HepG2 (cell line): ENCODE results near the gene ABHD18. TPM values are rescaled to one million over a fixed set of nuclear protein-coding genes. Genes with fewer than 3 reads are reported as not detected.

Source experiments
- ATAC-seq: fragments of 200-7000 bp; cut with Tn5 transposase; 3 replicates; pipeline ENCODE4 v1.9.1; 2020; ENCODE audit warnings: mild to moderate bottlenecking, moderate library complexity
- BruUV-seq: library from RNA; stranded (reverse); fragments of 400-500 nt; replicated peaks from 2 replicates; lab custom pipeline; 2021; lab: Mats Ljungman, UMichigan
- CTCF ChIA-PET: fragments of 300-600 bp; formaldehyde crosslinking; extraction: SDS; loops from one replicate; lab custom pipeline; 2021; ENCODE audit warnings: low total read pairs, inconsistent platforms, low intra/inter-chr PET ratio; lab: Yijun Ruan, JAX
- POLR2A ChIA-PET: fragments of 350-600 bp; sonication (Branson Sonifier 250); formaldehyde crosslinking; loops from one replicate; lab custom pipeline; 2020; ENCODE audit warnings: antibody characterized with exemption, inconsistent platforms; lab: Yijun Ruan, JAX
- DNase-seq: peaks from one replicate; pipeline ENCODE4 v3.0.0-alpha.2; 2015; ENCODE audit warnings: low spot score
- FAIRE-seq: peaks from 3 replicates; lab custom pipeline; 2011; peaks lifted over from hg19 to GRCh38; lab: Jason Lieb, UNC
- H2AFZ ChIP-seq: one replicate; pipeline ENCODE4 v1.6.1; 2011; ENCODE audit warnings: low read length, inconsistent platforms
- H3K27ac ChIP-seq: fragments of 300-600 bp; 3 replicates; pipeline ENCODE4 v1.8.0; 2011; ENCODE audit warnings: mixed run types, mild to moderate bottlenecking, mixed read lengths, low read length, inconsistent platforms; ENCODE audit not compliant: insufficient read depth; ENCODE audit errors: extremely low read length
- H3K27me3 ChIP-seq, 2 experiments: fragments of 200-600 bp in 1 of 2; 2 replicates in 1 of 2; 3 replicates in 1 of 2; pipeline versions ENCODE4 v1.6.0 to v1.8.0; 2011; ENCODE audit warnings: low read length in 2 of 2, mild to moderate bottlenecking in 2 of 2, moderate library complexity in 2 of 2, inconsistent platforms in 1 of 2; ENCODE audit not compliant: insufficient read depth in 2 of 2, control insufficient read depth in 1 of 2
- H3K36me3 ChIP-seq, 2 experiments: fragments of 200-600 bp in 1 of 2; replicated peaks in 1 of 2; 2 replicates in 1 of 2; 3 replicates in 1 of 2; pipeline versions ENCODE4 v1.5.1 to v1.8.0; 2011; ENCODE audit warnings: low read length in 2 of 2, inconsistent platforms in 1 of 2; ENCODE audit not compliant: insufficient read depth in 2 of 2, control insufficient read depth in 1 of 2
- H3K4me1 ChIP-seq: 2 replicates; pipeline ENCODE4 v1.5.1; 2012; ENCODE audit warnings: low read length, inconsistent platforms; ENCODE audit not compliant: insufficient read depth
- H3K4me2 ChIP-seq: 2 replicates; pipeline ENCODE4 v1.6.0; 2011; ENCODE audit warnings: low read depth, low read length, inconsistent platforms
- H3K4me3 ChIP-seq, 3 experiments: fragments of 200-600 bp in 1 of 3; sonication (generic), shearing (Covaris generic) in 1 of 3; replicated peaks in 1 of 3; 2 replicates each; pipeline ENCODE4 v1.5.1; 2011 to 2016; ENCODE audit warnings: low read length in 3 of 3, inconsistent platforms in 2 of 3, low read depth in 2 of 3, mild to moderate bottlenecking in 2 of 3, control low read depth in 1 of 3, mixed read lengths in 1 of 3; ENCODE audit not compliant: insufficient read depth in 1 of 3
- H3K79me2 ChIP-seq: one replicate; pipeline ENCODE4 v1.6.1; 2011; ENCODE audit warnings: low read length, inconsistent platforms; ENCODE audit not compliant: insufficient read depth
- H3K9ac ChIP-seq: 2 replicates; pipeline ENCODE4 v1.6.0; 2011; ENCODE audit warnings: mild to moderate bottlenecking, low read depth, low read length, inconsistent platforms; ENCODE audit not compliant: insufficient read depth
- H3K9me3 ChIP-seq: 2 replicates; pipeline ENCODE4 v1.5.1; 2012; ENCODE audit warnings: mild to moderate bottlenecking, low read length
- H4K20me1 ChIP-seq: 2 replicates; pipeline ENCODE4 v1.6.0; 2011; ENCODE audit warnings: inconsistent platforms, mild to moderate bottlenecking, low read length, moderate library complexity; ENCODE audit not compliant: insufficient read depth
- ATF1 ChIP-seq: IDR thresholded peaks from 2 replicates; pipeline ENCODE4 v1.6.1; 2016; ENCODE audit warnings: mild to moderate bottlenecking, control low read depth
- ATF6 ChIP-seq: sonication (generic); formaldehyde crosslinking; conservative IDR thresholded peaks from 2 replicates; pipeline ENCODE4 v1.4.0; 2020; ENCODE audit warnings: missing genetic modification reagents
- HNF4G ChIP-seq, 2 experiments: sonication (generic) in 1 of 2; formaldehyde crosslinking in 1 of 2; IDR thresholded peaks; 2 replicates each; pipeline versions ENCODE4 v1.4.0 to v1.6.1; 2011 to 2020; ENCODE audit warnings: borderline replicate concordance in 2 of 2, low read depth in 2 of 2, mild to moderate bottlenecking in 2 of 2, low read length in 1 of 2, missing genetic modification reagents in 1 of 2, moderate library complexity in 1 of 2
- RARA ChIP-seq: IDR thresholded peaks from 2 replicates; pipeline ENCODE4 v1.6.1; 2016; ENCODE audit warnings: missing genetic modification reagents, missing compliant biosample characterization
- SALL2 ChIP-seq: sonication (generic); formaldehyde crosslinking; IDR thresholded peaks from 2 replicates; pipeline ENCODE4 v1.8.1; 2023; ENCODE audit warnings: mild to moderate bottlenecking, missing genetic modification reagents, inconsistent platforms
- SKI ChIP-seq: fragments of 450-650 bp; IDR thresholded peaks from one replicate; pipeline ENCODE4 v1.6.1; 2018; ENCODE audit warnings: mild to moderate bottlenecking; ENCODE audit not compliant: partially characterized antibody
- TBL1XR1 ChIP-seq: fragments of 150-350 bp; IDR thresholded peaks from 2 replicates; pipeline ENCODE4 v1.6.1; 2014; ENCODE audit warnings: borderline replicate concordance, low read length; ENCODE audit not compliant: partially characterized antibody
- ZNF207 ChIP-seq: fragments of 450-650 bp; IDR thresholded peaks from 2 replicates; pipeline ENCODE4 v1.6.1; 2016; ENCODE audit warnings: antibody characterized with exemption, borderline replicate concordance
- ZNF562 ChIP-seq: sonication (generic); formaldehyde crosslinking; IDR thresholded peaks from 2 replicates; pipeline ENCODE4 v1.8.0; 2022; ENCODE audit warnings: missing genetic modification reagents, borderline replicate concordance
- in situ Hi-C: cut with HindIII; loops from 2 replicates; pipeline ENCODE4 v1.10.0; 2017; ENCODE audit warnings: low pct_unique_long_range_greater_than_20kb; ENCODE audit not compliant: extremely low pct_ligation_motif_present
- intact Hi-C: fragments of 100-400 bp; cut with micrococcal nuclease; formaldehyde crosslinking; loops from one replicate; pipeline ENCODE4 v1.10.0; 2022; ENCODE audit not compliant: unreplicated experiment
- polyA plus RNA-seq, 8 experiments: library from polyadenylated mRNA; depleted of rRNA in 3 of 8; stranded (reverse) in 7 of 8; unstranded in 1 of 8; fragments of >200 nt; fragmentation: Illumina TruSeq in 4 of 8; extraction: Trizol in 4 of 8; gene quantifications; 2 replicates each; pipeline versions ENCODE4 v1.2.1 to v1.2.3, GENCODE V29; 2011 to 2016; ENCODE audit warnings: low read depth in 4 of 8, missing spikeins in 1 of 8, mixed read lengths in 1 of 8; ENCODE audit not compliant: insufficient read depth in 1 of 8
- total RNA-seq, 5 experiments: library from RNA; depleted of rRNA; stranded (reverse); fragments of >200 nt; fragmentation: Illumina TruSeq; extraction: Trizol; gene quantifications; 2 replicates each; pipeline ENCODE4 v1.2.3, GENCODE V29; 2016; ENCODE audit warnings: low read depth in 1 of 5
- TF ChIP-seq, protein P1 (sequence below): sonication (generic); formaldehyde crosslinking; IDR thresholded peaks from 2 replicates; pipeline ENCODE4 v1.5.1; 2020; ENCODE audit warnings: mild to moderate bottlenecking, missing genetic modification reagents
- TF ChIP-seq, protein P2 (sequence below): sonication (generic); formaldehyde crosslinking; IDR thresholded peaks from 2 replicates; pipeline ENCODE4 v1.5.1; 2020; ENCODE audit warnings: mild to moderate bottlenecking, missing genetic modification reagents, moderate library complexity
- TF ChIP-seq, protein P3 (sequence below): IDR thresholded peaks from 2 replicates; pipeline ENCODE4 v1.6.1; 2016; ENCODE audit warnings: mild to moderate bottlenecking

Gene ABHD18
- total and polyA plus RNA-seq, 2 of the 13 experiments (the other 11 are each of a cell fraction or from before 2014, with no cell fraction given) = 5.5 to 16.3 TPM

GRCh38 chr4:128009428-128009827 lies 44.2 kb downstream of the ABHD18 start (continued):
- TF ChIP-seq TBL1XR1 (no peak), RARA (CRISPR knock-in tag) (no peak), ATF1 (CRISPR knock-in tag) (no peak), ZNF562 (CRISPR knock-in tag) (no peak)
- TF ChIP-seq, protein P1, sequence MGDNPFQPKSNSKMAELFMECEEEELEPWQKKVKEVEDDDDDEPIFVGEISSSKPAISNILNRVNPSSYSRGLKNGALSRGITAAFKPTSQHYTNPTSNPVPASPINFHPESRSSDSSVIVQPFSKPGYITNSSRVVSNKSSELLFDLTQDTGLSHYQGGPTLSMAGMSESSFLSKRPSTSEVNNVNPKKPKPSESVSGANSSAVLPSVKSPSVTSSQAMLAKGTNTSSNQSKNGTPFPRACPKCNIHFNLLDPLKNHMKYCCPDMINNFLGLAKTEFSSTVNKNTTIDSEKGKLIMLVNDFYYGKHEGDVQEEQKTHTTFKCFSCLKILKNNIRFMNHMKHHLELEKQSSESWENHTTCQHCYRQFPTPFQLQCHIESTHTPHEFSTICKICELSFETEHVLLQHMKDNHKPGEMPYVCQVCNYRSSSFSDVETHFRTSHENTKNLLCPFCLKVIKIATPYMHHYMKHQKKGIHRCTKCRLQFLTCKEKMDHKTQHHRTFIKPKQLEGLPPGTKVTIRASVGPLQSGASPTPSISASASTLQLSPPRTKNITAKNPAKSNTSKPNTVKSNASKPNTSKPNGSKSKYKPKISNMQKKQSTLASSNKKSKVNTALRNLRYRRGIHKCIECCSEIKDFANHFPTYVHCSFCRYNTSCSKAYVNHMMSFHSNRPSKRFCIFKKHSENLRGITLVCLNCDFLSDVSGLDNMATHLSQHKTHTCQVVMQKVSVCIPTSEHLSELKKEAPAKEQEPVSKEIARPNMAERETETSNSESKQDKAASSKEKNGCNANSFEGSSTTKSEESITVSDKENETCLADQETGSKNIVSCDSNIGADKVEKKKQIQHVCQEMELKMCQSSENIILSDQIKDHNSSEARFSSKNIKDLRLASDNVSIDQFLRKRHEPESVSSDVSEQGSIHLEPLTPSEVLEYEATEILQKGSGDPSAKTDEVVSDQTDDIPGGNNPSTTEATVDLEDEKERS (CRISPR knock-in tag) = no peak

GRCh38 chr4:128025319-128025718 lies 60.1 kb downstream of the ABHD18 start:
- Histone ChIP-seq H3K4me1 (0 out of 2 replicates have a peak, but pooled peaks cover under 1% of the 10 kb centered on the region), H3K27me3 (no peaks in the 10 kb centered on the region), H3K36me3 (peaks cover 2 to 18% of the 10 kb centered on the region in 2 experiments; a peak in 4 of 5 replicates), H3K9ac (no peak overlapping the region), H3K9me3 (no peaks in the 10 kb centered on the region), H4K20me1 (no peaks in the 10 kb centered on the region), H3K79me2 (no peaks in the 10 kb centered on the region), H3K4me3 (no peak overlapping the region), H3K27ac (no peak overlapping the region), H2AFZ (no peak overlapping the region), H3K4me2 (no peak overlapping the region)
- in situ Hi-C loops (no loop called here), intact Hi-C loops (no loop called here)
- ATAC-seq (no peak), FAIRE-seq (no peak), DNase-seq (no peak)
- CTCF ChIA-PET = no interaction called here
- no TSS peak for BruUV-seq
- POLR2A ChIA-PET = no interaction called here
- TF ChIP-seq ZNF207 (no peak), ATF6 (CRISPR knock-in tag) (no peak), HNF4G (IDR thresholded peaks at IDR 0.05; ENCODE audit: borderline replicate concordance, low read depth, low read length) (no peak), HNF4G (CRISPR knock-in tag; IDR thresholded peaks at IDR 0.05; ENCODE audit: borderline replicate concordance, low read depth) (no peak), SKI (no peak), SALL2 (CRISPR knock-in tag) (no peak)
- TF ChIP-seq, protein P2, sequence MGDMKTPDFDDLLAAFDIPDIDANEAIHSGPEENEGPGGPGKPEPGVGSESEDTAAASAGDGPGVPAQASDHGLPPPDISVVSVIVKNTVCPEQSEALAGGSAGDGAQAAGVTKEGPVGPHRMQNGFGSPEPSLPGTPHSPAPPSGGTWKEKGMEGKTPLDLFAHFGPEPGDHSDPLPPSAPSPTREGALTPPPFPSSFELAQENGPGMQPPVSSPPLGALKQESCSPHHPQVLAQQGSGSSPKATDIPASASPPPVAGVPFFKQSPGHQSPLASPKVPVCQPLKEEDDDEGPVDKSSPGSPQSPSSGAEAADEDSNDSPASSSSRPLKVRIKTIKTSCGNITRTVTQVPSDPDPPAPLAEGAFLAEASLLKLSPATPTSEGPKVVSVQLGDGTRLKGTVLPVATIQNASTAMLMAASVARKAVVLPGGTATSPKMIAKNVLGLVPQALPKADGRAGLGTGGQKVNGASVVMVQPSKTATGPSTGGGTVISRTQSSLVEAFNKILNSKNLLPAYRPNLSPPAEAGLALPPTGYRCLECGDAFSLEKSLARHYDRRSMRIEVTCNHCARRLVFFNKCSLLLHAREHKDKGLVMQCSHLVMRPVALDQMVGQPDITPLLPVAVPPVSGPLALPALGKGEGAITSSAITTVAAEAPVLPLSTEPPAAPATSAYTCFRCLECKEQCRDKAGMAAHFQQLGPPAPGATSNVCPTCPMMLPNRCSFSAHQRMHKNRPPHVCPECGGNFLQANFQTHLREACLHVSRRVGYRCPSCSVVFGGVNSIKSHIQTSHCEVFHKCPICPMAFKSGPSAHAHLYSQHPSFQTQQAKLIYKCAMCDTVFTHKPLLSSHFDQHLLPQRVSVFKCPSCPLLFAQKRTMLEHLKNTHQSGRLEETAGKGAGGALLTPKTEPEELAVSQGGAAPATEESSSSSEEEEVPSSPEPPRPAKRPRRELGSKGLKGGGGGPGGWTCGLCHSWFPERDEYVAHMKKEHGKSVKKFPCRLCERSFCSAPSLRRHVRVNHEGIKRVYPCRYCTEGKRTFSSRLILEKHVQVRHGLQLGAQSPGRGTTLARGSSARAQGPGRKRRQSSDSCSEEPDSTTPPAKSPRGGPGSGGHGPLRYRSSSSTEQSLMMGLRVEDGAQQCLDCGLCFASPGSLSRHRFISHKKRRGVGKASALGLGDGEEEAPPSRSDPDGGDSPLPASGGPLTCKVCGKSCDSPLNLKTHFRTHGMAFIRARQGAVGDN (CRISPR knock-in tag) = no peak
- TF ChIP-seq, protein P3, sequence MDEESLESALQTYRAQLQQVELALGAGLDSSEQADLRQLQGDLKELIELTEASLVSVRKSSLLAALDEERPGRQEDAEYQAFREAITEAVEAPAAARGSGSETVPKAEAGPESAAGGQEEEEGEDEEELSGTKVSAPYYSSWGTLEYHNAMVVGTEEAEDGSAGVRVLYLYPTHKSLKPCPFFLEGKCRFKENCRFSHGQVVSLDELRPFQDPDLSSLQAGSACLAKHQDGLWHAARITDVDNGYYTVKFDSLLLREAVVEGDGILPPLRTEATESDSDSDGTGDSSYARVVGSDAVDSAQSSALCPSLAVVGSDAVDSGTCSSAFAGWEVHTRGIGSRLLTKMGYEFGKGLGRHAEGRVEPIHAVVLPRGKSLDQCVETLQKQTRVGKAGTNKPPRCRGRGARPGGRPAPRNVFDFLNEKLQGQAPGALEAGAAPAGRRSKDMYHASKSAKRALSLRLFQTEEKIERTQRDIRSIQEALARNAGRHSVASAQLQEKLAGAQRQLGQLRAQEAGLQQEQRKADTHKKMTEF = no peak
